H1 (cell line): ENCODE results near the gene FAM222B. TPM values are rescaled to one million over a fixed set of nuclear protein-coding genes. Genes with fewer than 3 reads are reported as not detected.

ENCODE experiments used
- BCL11A ChIP-seq, 2 experiments: IDR thresholded peaks; one replicate each; pipeline ENCODE4 v1.6.1; 2011; ENCODE audit warnings: low read depth in 2 of 2, low read length in 2 of 2, mild to moderate bottlenecking in 2 of 2
- PHF8 ChIP-seq: fragments of 200-600 bp; sonication (generic); conservative IDR thresholded peaks from 2 replicates; pipeline ENCODE4 v1.7.1; 2012; ENCODE audit warnings: low read depth, mild to moderate bottlenecking, inconsistent platforms, low read length, moderate library complexity
- RFX5 ChIP-seq: IDR thresholded peaks from 2 replicates; pipeline ENCODE4 v1.6.1; 2011; ENCODE audit warnings: low read depth, low read length, improper control_type of control experiment, borderline replicate concordance
- RXRA ChIP-seq: IDR thresholded peaks from 2 replicates; pipeline ENCODE4 v1.6.1; 2011; ENCODE audit warnings: low read depth, mild to moderate bottlenecking, low read length, moderate library complexity; ENCODE audit not compliant: insufficient read depth
- TCF12 ChIP-seq: IDR thresholded peaks from 2 replicates; pipeline ENCODE4 v1.6.1; 2011; ENCODE audit warnings: low read depth, mild to moderate bottlenecking, low read length
- polyA plus RNA-seq, 7 experiments: library from polyadenylated mRNA; depleted of rRNA in 3 of 7; stranded (reverse) in 5 of 7; unstranded in 2 of 7; fragments of >200 nt in 5 of 7; fragments of 200-250 nt in 2 of 7; gene quantifications; 1 replicate in 5 of 7; 2 replicates in 1 of 7; 4 replicates in 1 of 7; pipeline versions ENCODE4 v1.2.1 to v1.2.3, GENCODE V29; 2011 to 2013; ENCODE audit warnings: missing spikeins in 2 of 7, mixed read lengths in 2 of 7
- total RNA-seq: library from RNA; stranded (reverse); fragmentation: NEBNext Ultra II Directional; extraction: Animal tissue kit (Norgen Biotek cat#: 25700); gene quantifications from 2 replicates; pipeline ENCODE4 v1.2.1, GENCODE V29; 2021
- TF ChIP-seq, protein P1 (sequence below): IDR thresholded peaks from 2 replicates; pipeline ENCODE4 v1.6.1; 2011; ENCODE audit warnings: low read depth, mild to moderate bottlenecking, low read length; ENCODE audit not compliant: insufficient read depth

FAM222B gene
- total and polyA plus RNA-seq, 2 of the 8 experiments (the other 6 are each of a cell fraction or from before 2014, with no cell fraction given): 42.1 to 81.7 TPM

GRCh38 chr17:28863953-28864352 lies 21.4 kb upstream of the FAM222B start (continued):
- TF ChIP-seq RXRA (no peak), BCL11A (IDR thresholded peaks at IDR 0.05; ENCODE audit: low read depth in 2 of 2, low read length in 2 of 2) (no peak), TCF12 (no peak), RFX5 (no peak), PHF8 (no peak)
- TF ChIP-seq, protein P1, sequence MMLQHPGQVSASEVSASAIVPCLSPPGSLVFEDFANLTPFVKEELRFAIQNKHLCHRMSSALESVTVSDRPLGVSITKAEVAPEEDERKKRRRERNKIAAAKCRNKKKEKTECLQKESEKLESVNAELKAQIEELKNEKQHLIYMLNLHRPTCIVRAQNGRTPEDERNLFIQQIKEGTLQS: no peak
